ENCODE measurements around the gene CDK8. TPM values are rescaled to one million over a fixed set of nuclear protein-coding genes. Genes with fewer than 3 reads are reported as not detected.

CDK8 gene
- total RNA-seq, 2 donors from 2014 or later, result 9.1 to 11.3 TPM

GRCh38 chr13:26335158-26335557, 81.2 kb downstream of the CDK8 start:
- Mint-ChIP-seq H3K4me1 (peaks cover 22% of the 10 kb centered on the region), H3K4me3 (no peak overlapping the region), H3K27me3 (no peaks in the 10 kb centered on the region), H3K27ac (no peak overlapping the region), H3K36me3 (ENCODE audit: low read depth) (peaks cover 2% of the 10 kb centered on the region)
- ATAC-seq (no peak), DNase-seq (no peak)
- no peaks in the 10 kb centered on the region for H3K9me3 ChIP-seq (ENCODE audit: control insufficient read depth, low read length, poor library complexity, severe bottlenecking)

DNA sequence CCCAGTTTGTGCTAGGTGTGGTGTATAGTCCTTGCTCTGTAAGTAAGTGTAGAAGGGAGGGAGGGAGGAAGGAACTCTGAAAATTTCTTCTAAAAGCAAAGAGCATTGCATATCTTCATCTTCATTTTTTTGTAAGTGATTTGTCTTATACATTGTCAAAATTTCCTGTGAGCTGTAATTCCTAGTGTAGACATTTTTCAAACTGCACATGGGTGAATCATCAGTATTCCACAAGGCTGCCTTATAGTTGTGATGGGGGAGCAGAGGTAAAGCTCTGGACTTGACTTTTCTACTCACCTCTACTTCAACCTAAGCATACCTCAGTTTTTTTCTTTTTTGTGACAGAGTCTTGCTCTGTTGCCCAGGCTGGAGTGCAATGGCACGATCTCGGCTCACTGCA, 86.9 kb downstream of the CDK8 start:
- H3K36me3 Mint-ChIP-seq (ENCODE audit: low read depth), result peaks cover 2% of the 10 kb centered on the region
- no peak for ATAC-seq
- H3K4me1 Mint-ChIP-seq, result no peaks in the 10 kb centered on the region
- no peak for DNase-seq
- H3K4me3 Mint-ChIP-seq, result no peak overlapping the region
- no peaks in the 10 kb centered on the region for H3K9me3 ChIP-seq (ENCODE audit: control insufficient read depth, low read length, poor library complexity, severe bottlenecking)
- no peak overlapping the region for H3K27ac Mint-ChIP-seq
- H3K27me3 Mint-ChIP-seq, result no peaks in the 10 kb centered on the region

DNA sequence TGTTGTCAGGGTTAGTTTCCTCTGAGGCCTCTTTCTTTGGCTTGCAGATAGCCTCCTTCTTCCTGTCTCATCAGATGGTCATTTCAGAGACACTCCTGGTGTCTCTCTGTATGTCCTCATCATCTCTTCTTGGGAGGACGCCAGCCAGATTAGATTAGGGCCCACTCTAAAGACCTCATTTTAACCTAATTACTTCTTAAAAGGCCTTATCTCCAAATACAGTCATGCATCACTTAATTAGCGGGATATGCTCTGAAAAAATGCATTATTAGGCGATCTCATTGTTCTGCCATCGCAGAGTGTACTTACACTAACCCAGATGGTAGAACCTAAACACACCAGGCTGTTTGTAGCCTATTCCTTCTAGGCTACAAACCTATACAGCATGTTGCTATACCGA, 89.0 kb downstream of the CDK8 start:
- Mint-ChIP-seq H3K4me1 (no peaks in the 10 kb centered on the region), H3K27ac (no peak overlapping the region), H3K27me3 (no peaks in the 10 kb centered on the region), H3K4me3 (no peak overlapping the region), H3K36me3 (ENCODE audit: low read depth) (peaks cover 2% of the 10 kb centered on the region)
- DNase-seq (no peak), ATAC-seq (no peak)
- H3K9me3 ChIP-seq (ENCODE audit: control insufficient read depth, low read length, poor library complexity, severe bottlenecking), result no peaks in the 10 kb centered on the region

DNA sequence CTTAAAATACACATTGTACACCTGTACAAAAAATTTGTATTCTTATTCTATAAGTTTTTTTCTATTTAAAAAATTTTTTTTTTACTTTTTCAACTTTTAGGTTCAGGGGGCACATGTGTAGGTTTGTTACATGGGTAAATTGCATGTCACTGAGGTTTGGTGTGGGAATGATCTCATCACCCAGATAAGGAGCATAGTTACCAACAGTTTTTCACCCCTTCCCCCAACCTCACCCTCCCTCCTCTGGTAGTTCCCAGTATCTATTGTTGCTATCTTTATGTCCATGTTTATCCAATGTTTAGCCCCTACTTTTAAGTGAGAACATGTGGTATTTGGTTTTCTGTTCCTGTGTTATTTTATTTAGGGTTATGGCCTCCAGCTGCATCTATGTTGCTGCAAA, 89.9 kb downstream of the CDK8 start:
- no peaks in the 10 kb centered on the region for H3K9me3 ChIP-seq (ENCODE audit: control insufficient read depth, low read length, poor library complexity, severe bottlenecking)
- ATAC-seq, result no peak
- no peak for DNase-seq
- Mint-ChIP-seq H3K4me1 (no peaks in the 10 kb centered on the region), H3K36me3 (ENCODE audit: low read depth) (no peaks in the 10 kb centered on the region), H3K27ac (no peak overlapping the region), H3K27me3 (no peaks in the 10 kb centered on the region), H3K4me3 (no peak overlapping the region)

GRCh38 chr13:26344980-26345379, 91.1 kb downstream of the CDK8 start:
- Mint-ChIP-seq H3K4me3 (no peak overlapping the region), H3K4me1 (no peaks in the 10 kb centered on the region)
- ATAC-seq, result no peak

DNA sequence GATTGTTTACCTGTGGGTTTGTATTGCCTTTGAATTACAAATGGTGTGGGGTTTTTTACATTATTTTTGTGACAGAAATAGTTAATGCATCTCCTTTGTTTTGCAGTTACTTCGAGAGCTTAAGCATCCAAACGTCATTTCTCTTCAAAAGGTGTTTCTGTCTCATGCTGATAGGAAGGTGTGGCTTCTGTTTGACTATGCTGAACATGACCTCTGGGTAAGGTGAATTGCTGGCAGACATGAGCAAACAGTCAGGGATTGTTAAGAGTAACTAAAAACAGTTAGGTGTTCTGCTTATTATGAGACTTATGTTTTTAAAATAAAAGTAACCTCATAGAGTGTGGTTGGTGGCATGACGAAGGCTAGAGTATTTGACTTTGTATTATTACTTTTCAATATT, 95.0 kb downstream of the CDK8 start:
- no peaks in the 10 kb centered on the region for H3K9me3 ChIP-seq (ENCODE audit: control insufficient read depth, low read length, poor library complexity, severe bottlenecking)
- H3K27me3 Mint-ChIP-seq, result no peaks in the 10 kb centered on the region
- H3K4me1 Mint-ChIP-seq, result no peaks in the 10 kb centered on the region

More at GRCh38 chr13:26344980-26345379, 91.1 kb downstream of the CDK8 start:
- no peaks in the 10 kb centered on the region for H3K27me3 Mint-ChIP-seq
- peaks cover 2% of the 10 kb centered on the region for H3K36me3 Mint-ChIP-seq (ENCODE audit: low read depth)
- no peaks in the 10 kb centered on the region for H3K9me3 ChIP-seq (ENCODE audit: control insufficient read depth, low read length, poor library complexity, severe bottlenecking)
- no peak overlapping the region for H3K27ac Mint-ChIP-seq
- DNase-seq, result no peak

DNA sequence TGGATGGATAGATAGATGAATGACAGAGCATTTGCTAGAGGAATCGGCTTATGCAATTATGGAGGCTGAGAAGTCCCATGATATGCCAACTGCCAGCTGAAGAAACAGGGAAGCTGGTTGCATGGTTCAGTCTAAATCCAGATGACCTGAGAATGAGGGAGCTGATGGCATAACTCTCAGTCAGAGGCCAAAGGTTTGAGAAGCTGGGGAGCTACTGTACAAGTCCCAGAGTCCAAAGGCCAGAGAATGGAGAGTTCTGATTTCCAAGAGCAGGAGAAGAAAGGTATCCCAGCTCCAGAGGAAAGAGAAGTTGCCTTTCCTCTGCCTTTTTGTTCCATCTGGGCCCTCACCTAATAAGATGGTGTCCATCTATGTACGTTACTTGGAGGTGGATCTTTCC, 108.3 kb downstream of the CDK8 start:
- no peaks in the 10 kb centered on the region for H3K27me3 Mint-ChIP-seq
- no peak overlapping the region for H3K4me3 Mint-ChIP-seq
- DNase-seq, result no peak
- peaks cover 10% of the 10 kb centered on the region for H3K36me3 Mint-ChIP-seq (ENCODE audit: low read depth)
- peaks cover 2% of the 10 kb centered on the region for H3K4me1 Mint-ChIP-seq
- no peak overlapping the region for H3K27ac Mint-ChIP-seq
- H3K9me3 ChIP-seq (ENCODE audit: control insufficient read depth, low read length, poor library complexity, severe bottlenecking), result no peaks in the 10 kb centered on the region
- ATAC-seq, result no peak

More for the DNA sequence above, 95.0 kb downstream of the CDK8 start:
- H3K36me3 Mint-ChIP-seq (ENCODE audit: low read depth), result peaks cover 3% of the 10 kb centered on the region
- no peak overlapping the region for H3K4me3 Mint-ChIP-seq
- H3K27ac Mint-ChIP-seq, result no peak overlapping the region
- DNase-seq, result no peak
- no peak for ATAC-seq

- Mint-ChIP-seq H3K36me3 (ENCODE audit: low read depth) (peaks cover 2% of the 10 kb centered on the region), H3K4me3 (no peak overlapping the region), H3K27me3 (no peaks in the 10 kb centered on the region), H3K27ac (no peak overlapping the region), H3K4me1 (peaks cover 7% of the 10 kb centered on the region)
- DNase-seq, result no peak
- no peak for ATAC-seq
- H3K9me3 ChIP-seq (ENCODE audit: control insufficient read depth, low read length, poor library complexity, severe bottlenecking), result no peaks in the 10 kb centered on the region
Observed at GRCh38 chr13:26370553-26370952, 116.6 kb downstream of the CDK8 start.

DNA sequence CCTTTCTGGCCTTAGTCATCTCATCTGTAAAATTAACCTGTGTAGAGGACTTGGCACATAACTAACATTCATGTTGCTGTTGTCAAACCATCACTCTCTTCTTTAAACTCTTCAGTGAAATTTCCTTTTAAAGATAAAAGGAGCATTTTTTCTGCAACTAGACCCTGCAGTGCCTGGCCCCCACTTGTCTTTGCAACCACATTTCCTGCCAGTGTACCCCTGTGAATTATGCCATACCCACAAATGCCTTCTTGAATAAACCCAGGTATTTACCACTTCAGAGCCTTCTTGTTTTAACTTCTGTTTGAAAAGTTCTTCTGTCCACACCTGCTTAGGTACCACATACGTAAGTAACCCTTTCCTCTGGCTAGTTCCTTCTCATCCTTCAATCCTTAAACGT, 118.8 kb downstream of the CDK8 start:
- peaks cover 7% of the 10 kb centered on the region for H3K4me1 Mint-ChIP-seq
- H3K9me3 ChIP-seq (ENCODE audit: control insufficient read depth, low read length, poor library complexity, severe bottlenecking), result no peaks in the 10 kb centered on the region
- no peak overlapping the region for H3K27ac Mint-ChIP-seq
- H3K27me3 Mint-ChIP-seq, result no peaks in the 10 kb centered on the region
- peaks cover 2% of the 10 kb centered on the region for H3K36me3 Mint-ChIP-seq (ENCODE audit: low read depth)
- no peak overlapping the region for H3K4me3 Mint-ChIP-seq
- ATAC-seq (no peak), DNase-seq (no peak)

DNA sequence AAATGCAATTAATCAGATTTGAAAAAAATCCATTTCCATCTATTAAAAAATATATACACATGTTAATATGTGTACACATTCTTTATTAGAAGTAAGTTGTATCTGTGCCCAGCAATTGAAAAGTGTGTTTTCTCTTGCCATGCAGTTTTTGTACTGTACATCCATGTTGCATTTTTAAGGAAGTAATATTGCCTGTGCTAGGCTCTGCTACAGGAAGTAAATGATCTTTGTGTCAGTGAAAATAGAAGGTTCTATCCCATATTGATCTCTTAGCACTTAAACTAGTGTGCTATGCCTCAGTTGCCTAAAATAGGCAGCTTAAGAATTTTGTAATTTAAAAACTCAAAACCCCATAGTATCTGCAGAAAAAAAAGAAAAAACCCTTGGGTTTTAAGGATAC, 122.5 kb downstream of the CDK8 start:
- H3K27ac Mint-ChIP-seq, result no peak overlapping the region
- H3K4me3 Mint-ChIP-seq, result no peak overlapping the region
- no peaks in the 10 kb centered on the region for H3K9me3 ChIP-seq (ENCODE audit: control insufficient read depth, low read length, poor library complexity, severe bottlenecking)
- no peaks in the 10 kb centered on the region for H3K27me3 Mint-ChIP-seq
- H3K36me3 Mint-ChIP-seq (ENCODE audit: low read depth), result peaks cover 2% of the 10 kb centered on the region
- no peak for ATAC-seq
- no peak for DNase-seq
- H3K4me1 Mint-ChIP-seq, result peaks cover 18% of the 10 kb centered on the region

DNA sequence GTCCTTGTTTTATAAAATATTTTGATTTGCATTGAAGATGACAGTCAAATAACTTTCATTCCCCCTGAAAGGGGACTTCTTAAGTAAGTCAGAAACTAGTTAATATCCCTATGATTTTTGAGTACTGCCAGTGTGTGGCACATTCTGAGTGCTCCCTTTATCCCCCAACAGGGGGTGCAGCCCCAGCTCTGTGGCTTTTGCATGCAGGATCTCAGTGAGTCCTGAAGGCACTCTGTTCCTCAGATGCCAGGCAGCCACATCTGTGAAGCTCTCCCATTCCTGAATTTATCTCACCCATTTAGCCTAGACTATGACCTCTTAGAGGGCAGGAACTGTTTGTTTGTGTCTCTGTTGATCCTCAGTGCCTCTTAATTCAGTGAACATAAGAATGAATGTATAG, 123.1 kb downstream of the CDK8 start:
- no peak overlapping the region for H3K27ac Mint-ChIP-seq
- peaks cover 18% of the 10 kb centered on the region for H3K4me1 Mint-ChIP-seq
- no peak for ATAC-seq
- H3K4me3 Mint-ChIP-seq, result no peak overlapping the region
- no peaks in the 10 kb centered on the region for H3K9me3 ChIP-seq (ENCODE audit: control insufficient read depth, low read length, poor library complexity, severe bottlenecking)
- peaks cover 2% of the 10 kb centered on the region for H3K36me3 Mint-ChIP-seq (ENCODE audit: low read depth)
- no peak for DNase-seq
- H3K27me3 Mint-ChIP-seq, result no peaks in the 10 kb centered on the region

- H3K4me3 Mint-ChIP-seq, result no peak overlapping the region
- no peaks in the 10 kb centered on the region for H3K36me3 Mint-ChIP-seq (ENCODE audit: low read depth)
- no peak for ATAC-seq
Observed at GRCh38 chr13:26378116-26378515, 124.2 kb downstream of the CDK8 start.

DNA sequence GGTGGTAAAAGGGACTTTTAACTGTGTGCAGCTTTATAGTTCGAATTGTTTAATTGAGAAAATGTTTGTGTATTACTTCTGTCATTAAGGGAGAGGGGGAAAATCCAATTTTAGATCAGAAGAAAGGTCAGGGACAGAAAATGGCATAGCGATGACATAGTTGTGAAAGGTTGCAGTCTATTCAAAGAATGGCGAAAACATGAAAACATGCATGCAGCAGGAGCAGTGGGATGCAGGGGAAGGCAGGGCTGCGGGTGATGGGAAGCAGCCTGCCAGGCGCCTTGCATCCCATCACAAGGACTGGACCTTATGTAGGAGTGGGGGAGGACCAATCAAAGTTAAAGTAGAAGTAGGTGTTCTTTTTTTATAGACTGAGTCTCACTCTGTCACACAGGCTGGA, 125.9 kb downstream of the CDK8 start:
- H3K36me3 Mint-ChIP-seq (ENCODE audit: low read depth), result no peaks in the 10 kb centered on the region
- DNase-seq, result no peak
- no peaks in the 10 kb centered on the region for H3K9me3 ChIP-seq (ENCODE audit: control insufficient read depth, low read length, poor library complexity, severe bottlenecking)
- no peak overlapping the region for H3K27ac Mint-ChIP-seq
- no peak overlapping the region for H3K4me3 Mint-ChIP-seq
- peaks cover 14% of the 10 kb centered on the region for H3K4me1 Mint-ChIP-seq
- no peak for ATAC-seq
- no peaks in the 10 kb centered on the region for H3K27me3 Mint-ChIP-seq

More at GRCh38 chr13:26378116-26378515, 124.2 kb downstream of the CDK8 start:
- Mint-ChIP-seq H3K4me1 (peaks cover 14% of the 10 kb centered on the region), H3K27me3 (no peaks in the 10 kb centered on the region), H3K27ac (no peak overlapping the region)
- no peak for DNase-seq
- no peaks in the 10 kb centered on the region for H3K9me3 ChIP-seq (ENCODE audit: control insufficient read depth, low read length, poor library complexity, severe bottlenecking)

GRCh38 chr13:26380930-26381329, 127.0 kb downstream of the CDK8 start:
- no peak overlapping the region for H3K27ac Mint-ChIP-seq
- H3K9me3 ChIP-seq (ENCODE audit: control insufficient read depth, low read length, poor library complexity, severe bottlenecking), result no peaks in the 10 kb centered on the region
- no peak for ATAC-seq
- no peak for DNase-seq
- H3K4me3 Mint-ChIP-seq, result peak overlapping the region; percentile 19
- peaks cover 14% of the 10 kb centered on the region for H3K4me1 Mint-ChIP-seq
- H3K36me3 Mint-ChIP-seq (ENCODE audit: low read depth), result no peaks in the 10 kb centered on the region
- H3K27me3 Mint-ChIP-seq, result no peaks in the 10 kb centered on the region
